PFSK-1 (cell line): Measurements from ENCODE around the gene ADAMTS16.

ENCODE experiments used
- POLR2AphosphoS5 ChIP-seq: IDR thresholded peaks from 2 replicates; pipeline ENCODE4 v1.6.1; 2012; ENCODE audit warnings: low read depth, mild to moderate bottlenecking, control low read depth, low read length, moderate library complexity
- REST ChIP-seq, 2 experiments: IDR thresholded peaks; 2 replicates each; pipeline versions ENCODE4 v1.6.1 to v1.8.0; 2011 to 2012; ENCODE audit warnings: low read depth in 2 of 2, low read length in 2 of 2, control low read depth in 1 of 2, inconsistent platforms in 1 of 2, mild to moderate bottlenecking in 1 of 2, moderate library complexity in 1 of 2; ENCODE audit not compliant: insufficient read depth in 1 of 2
- SIN3A ChIP-seq: IDR thresholded peaks from 2 replicates; pipeline ENCODE4 v1.6.1; 2012; ENCODE audit warnings: mild to moderate bottlenecking, low read length, moderate library complexity, borderline replicate concordance; ENCODE audit not compliant: insufficient read depth
- TAF1 ChIP-seq: IDR thresholded peaks from 2 replicates; pipeline ENCODE4 v1.6.1; 2012; ENCODE audit warnings: low read length, control low read depth, borderline replicate concordance; ENCODE audit not compliant: insufficient read depth

- TF ChIP-seq POLR2AphosphoS5: no peak
- no peak for TF ChIP-seq REST (IDR thresholded peaks at IDR 0.05; ENCODE audit: insufficient read depth in 1 of 2, low read depth in 2 of 2, low read length in 2 of 2)
- TF ChIP-seq SIN3A: no peak
- no peak for TF ChIP-seq TAF1
Measured at GRCh38 chr5:5356765-5357164, 216.6 kb downstream of the ADAMTS16 start.
